Stimulated activated CD8-positive, alpha-beta memory T cell treated with anti-CD3 and anti-CD28 coated beads, Interleukin-2, amount 100 ng/mL, for 48 hours (primary cell): ENCODE measurements around the gene POLD2.

Experiments used
- DNase-seq, 2 donors: peaks; one replicate each; pipeline ENCODE4 v3.0.0-alpha.2; 2020; ENCODE audit warnings: low read depth in 2 of 2

POLD2 gene

DNA sequence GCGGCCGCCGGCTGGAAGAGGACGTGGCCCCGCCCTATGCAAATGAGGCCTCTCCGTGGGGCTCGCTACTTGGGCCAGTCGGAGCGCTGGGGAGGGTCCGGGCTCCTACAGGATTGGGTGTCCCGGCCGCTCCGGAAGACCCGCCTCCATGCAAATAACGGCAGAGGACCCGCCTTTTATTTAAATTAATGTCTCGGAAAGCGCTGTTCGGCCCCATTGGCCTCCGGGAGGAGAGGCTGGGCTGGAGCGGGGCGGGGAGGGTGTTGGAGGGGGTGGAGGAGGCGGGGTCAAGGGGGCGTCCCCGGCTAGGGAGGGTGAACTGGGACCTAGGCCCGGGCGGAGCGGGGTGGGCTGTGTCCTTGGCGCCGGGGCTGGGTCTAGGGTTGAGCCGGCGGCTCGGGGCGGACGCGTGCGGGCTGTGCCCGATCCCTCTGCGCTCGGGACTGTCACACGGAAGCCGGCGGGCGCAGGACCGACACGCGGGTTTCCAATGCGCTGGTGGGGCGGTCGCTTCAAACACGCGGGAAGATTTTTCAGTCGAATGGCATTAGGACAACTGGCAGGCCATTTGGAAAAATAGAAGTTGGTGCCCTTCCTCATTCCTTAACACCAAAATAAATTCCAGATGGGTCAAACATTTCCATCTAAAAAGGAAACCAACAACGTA is 40.7 kb downstream of the POLD2 start:
- DNase-seq: peak; percentile 95 to 97

- no peak for DNase-seq
These were observed 42.0 kb downstream of the POLD2 start for GRCh38 chr7:44081266-44081748.

DNA sequence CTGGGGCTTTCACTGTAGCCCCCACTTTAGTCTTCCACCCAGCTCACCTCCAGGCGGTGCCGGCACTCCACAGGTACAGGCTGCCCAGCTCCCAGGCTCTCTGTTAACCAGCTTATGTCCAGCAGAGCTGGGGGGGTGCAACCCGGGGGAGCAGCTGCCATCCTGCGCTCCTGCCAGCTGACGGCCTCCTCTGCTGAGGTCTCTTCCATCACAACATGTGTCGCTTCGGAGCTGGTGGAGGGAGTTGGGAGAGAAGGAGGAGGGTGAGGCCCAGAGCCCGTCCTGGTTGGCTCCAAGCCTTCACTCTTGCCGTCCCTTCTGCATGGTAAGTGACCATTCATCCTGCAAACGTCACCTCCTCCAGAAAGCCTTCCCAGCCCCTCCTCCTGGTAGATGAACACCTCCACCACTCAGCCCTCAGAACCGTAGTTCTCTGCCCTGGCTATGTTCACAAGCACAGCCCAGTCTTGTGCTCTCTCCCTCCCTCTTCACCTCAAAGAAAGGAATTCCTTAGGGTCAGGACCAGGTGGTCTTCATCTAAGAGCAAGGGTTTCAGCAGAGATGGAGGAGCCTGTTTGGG is 42.6 kb downstream of the POLD2 start:
- no peak for DNase-seq

DNA sequence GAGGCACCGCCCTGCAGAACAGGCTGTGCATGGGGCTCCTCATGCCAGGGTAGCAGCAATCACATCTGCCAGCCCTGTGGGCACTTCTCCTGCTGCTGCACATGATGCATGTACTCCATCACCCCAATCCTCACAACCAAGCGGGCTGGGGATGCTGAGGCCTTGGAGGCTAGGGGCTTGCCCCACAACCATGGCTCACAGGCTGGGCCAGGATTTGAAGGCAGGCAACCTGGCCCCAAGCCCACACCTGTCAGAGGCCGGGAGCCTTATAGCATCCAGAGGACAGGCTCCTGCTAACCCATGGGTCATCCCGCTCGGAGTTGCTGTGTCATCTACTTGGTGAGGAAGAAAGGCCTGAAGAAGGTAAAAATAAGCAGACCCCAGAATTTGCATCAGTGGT is 43.2 kb downstream of the POLD2 start:
- DNase-seq: no peak

GRCh38 chr7:44079331-44080021 is 43.9 kb downstream of the POLD2 start:
- DNase-seq: no peak

GRCh38 chr7:44078521-44078920 is 44.8 kb downstream of the POLD2 start:
- DNase-seq: no peak

DNA sequence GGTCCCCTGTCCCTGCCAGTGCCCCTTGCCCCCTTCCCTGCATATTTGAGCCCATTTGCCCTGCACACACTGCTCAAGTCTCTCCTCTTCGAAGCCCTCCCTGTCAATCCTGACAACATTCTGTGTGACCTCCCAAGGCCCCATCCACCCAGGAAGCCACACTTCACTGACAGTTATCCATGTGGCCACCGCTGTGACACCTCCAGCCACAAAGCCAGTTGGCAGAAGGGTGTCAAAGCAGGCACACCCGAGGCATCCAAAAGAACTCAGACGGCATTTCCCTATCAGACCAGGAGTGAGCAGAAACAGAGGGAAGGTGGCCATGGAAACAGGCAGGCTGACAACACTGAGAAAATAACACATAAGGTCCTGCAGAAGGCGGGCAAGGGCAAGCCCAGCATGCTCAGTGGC is 45.7 kb downstream of the POLD2 start:
- no peak for DNase-seq

- DNase-seq: no peak
These were observed 46.3 kb downstream of the POLD2 start for GRCh38 chr7:44077061-44077460.

DNA sequence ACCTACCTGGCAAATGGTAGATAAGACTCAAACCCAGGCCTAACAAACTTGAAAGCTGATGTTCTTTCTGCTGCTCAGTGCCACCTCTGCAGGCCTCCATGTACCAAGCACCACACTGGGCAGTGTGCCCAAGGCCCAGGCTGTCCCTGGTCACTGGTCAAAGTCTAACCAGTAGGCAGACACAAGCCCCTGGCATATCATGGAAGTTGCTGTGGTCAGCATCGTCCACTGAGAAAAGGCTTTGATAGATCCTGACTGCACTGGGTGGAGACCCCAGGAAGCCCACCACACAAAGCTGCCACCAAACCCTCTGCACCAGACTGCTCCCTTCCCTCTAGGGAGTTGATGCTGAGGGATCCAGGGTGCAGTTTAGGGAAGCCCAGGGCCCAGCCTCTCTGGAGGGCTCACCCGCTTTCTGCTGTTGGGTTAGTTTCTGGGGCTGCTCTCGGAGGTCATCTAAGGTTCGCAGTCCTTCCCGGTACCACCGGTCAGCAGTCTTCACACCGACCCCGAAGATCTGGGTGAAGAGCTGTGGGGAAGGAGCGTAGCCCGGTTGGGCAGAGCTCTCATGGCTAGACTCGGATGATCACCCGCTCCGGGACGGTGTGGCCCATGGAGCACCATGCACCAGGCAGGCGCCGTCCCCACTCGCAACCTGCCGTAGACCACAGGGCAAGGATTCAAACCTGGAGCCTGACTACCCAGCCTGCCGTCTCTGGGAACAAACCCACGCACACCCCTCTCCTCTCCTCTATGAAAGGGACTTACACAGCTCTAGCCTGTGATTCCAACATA is 47.0 kb downstream of the POLD2 start:
- no peak for DNase-seq

DNA sequence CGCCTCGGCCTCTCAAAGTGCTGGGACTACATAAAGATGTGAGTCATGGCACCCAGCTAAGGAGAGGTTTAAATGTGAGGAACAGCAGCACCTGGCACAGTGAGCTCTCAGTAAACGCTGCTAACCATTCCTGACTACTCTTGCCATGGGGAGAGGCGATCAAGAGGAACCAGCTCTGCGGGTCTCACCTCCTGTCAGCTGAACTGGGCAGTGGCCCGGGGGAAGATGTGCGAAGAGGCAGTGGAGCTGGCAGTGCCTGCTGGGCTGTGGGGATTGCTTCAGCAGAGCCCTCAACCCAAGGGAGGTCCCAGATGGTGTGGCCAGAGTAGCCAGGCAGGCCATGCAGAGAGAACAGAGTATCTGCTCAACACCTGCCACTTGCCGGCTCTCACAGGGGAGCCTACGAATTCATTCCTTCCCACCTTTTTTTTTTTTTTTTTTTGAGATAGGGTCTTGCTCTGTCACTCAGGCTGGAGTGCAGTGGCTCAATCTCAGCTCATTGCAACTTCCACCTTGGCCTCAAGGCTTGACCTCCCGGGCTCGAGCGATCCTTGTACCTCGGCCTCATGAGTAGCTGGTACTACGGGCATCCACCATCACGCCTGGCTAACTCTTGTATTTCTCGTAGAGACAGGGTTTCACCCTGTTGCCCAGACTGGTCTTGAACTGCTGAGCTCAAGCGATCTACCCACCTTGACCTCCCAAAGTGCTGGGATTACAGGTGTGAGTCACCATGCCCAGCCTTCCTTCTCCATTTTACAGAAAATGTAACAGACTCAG is 47.9 kb downstream of the POLD2 start:
- DNase-seq: no peak

DNA sequence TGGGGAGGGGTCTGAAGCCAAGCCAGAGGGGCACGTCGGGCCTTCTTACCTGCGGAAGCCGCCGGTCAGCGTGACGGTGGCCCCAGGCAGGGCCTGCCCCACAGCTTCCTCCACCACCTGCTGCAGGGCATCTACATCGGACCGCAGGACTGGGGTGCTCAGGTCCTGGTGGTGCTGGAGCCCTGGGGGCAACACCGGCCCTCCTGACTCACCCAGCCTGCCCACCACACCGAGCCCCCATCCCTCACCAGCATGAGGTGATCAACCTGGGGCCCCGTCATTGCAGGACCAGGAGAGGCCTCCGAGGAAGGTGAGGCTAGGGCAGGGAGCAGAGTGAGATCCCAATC is 49.0 kb downstream of the POLD2 start:
- DNase-seq: no peak

- peak; percentile 52 to 57 for DNase-seq
These were observed 49.5 kb downstream of the POLD2 start for GRCh38 chr7:44073664-44074348.

DNA sequence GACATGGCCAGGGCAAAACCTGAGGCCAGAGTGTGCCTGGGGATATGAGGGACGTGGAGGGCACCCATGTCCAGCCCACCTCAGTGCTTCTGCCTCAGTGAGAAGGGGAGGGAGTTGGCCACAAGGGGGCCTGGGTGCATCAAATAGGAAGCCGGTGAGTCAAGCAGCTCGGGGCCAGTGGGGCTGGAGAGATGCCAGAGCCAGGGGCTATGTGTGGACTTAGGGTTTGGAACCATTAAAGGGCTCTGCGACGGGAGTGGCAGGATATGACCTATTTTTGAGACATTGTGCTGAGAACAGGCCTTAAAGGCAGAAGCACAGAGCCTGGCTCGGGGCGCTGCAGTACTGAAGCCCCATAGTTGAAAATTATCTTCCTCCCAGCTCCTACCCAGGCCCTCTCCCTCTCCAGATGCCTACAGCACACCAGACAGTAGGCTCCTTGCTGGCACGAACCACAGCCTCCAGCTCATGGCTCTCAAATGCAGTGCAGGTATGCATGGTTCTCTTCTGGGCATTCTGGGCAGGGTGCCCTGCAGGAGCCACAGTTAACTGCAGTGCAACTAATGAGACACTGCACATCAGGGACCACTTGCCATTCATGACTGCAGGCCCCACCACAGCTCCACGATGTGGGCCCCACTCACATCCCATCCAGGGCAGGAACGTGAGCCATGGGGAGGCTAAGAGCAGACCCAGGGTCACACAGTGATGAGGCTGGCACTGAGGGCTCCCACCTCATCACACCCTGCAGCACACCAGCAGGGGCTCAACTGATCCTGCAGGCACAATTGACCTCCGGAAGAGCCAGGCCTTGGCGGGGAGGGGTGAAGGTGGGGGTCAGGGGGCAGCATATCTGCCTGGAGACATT is 50.8 kb downstream of the POLD2 start:
- DNase-seq: peak in 1 of 2 donors; percentile 34

DNA sequence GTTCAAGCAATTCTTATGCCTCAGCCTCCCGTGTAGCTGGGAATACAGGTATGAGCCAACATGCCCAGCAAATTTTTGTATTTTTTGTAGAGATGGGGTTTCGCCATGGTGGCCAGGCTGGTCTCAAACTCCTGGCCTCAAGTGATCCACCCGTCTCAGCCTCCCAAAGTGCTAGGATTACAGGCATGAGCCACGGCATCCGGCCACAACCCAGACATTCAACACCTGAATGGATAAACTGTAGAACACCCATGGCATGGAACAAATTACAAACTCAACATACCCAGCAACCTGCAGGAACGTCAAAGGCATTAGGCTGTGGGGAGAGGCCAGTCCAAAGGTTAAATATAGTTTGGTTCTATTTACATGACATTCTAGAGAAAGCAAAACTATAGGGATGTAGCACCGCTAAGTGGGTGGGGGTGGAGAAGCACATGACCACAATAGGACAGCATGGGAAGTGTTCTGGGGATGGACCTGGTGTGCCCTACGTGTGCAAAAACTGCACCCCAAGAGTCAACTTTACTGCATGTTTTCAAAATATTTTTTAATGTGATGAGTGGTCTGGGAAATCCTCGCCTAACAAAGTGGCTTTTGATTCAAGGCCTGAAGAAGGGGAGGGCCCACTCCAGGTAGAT is 51.5 kb downstream of the POLD2 start:
- no peak for DNase-seq

DNA sequence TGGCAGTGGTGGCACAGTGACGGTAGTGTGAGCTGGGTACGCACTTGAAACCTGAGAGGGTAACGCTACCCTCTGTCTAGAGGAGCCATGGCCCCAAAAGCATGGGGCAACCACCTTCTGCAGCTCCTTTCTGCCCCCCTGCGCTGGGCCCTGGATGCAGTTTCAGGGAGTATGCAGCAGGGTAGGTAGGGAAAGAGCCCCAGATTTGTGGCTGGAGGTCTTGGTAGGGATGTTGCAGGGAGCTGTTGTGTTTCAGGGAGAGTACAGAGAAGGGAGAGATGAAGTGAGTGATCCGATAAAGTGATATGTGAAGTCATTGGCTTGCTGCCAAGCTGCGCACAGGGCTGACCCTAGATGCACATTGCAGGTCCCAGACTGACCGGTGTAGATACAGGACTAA is 55.3 kb downstream of the POLD2 start:
- DNase-seq: no peak

DNA sequence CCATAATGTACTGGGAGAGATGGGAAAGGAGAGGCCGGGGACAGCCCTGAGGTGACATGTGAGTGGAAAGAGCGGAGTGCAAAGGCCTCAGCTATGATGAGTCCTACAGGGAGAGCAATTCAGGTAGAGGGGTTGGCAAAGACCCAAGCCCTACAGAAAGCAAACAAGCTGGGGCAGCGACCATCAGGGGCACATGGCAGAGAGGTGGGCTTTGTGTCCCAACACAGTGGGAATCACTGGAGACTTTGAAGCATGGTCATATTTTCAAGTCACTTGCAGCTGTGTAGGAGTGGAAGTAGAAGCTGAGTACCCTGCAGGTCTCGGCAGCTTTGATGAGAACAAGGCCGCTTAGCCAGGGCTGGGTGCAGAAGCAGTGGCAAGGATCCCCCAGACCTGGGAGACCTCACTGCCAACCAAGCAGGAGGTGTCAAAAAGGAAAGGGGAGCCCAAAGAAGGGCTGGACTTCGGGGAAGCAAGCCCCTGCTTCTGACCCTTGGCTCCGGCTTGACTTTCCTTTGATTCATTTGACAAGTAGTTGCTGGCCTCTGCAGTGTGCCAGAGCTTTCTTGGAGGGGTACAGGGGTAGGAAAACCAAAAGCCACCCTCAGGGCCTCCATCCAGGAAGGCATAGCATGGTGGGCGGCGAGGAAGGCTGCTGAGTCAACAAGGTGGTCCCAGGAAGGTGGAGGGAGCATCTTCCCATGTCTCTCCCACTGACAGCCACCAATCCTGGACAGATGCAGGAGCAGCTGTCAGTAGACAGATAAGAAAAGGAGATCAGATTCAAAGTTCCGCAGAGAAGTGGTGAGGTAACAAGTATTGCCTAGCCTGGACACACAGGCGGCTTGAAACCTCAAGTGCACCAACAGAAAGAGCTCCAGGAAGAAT is 56.0 kb downstream of the POLD2 start:
- no peak for DNase-seq

DNA sequence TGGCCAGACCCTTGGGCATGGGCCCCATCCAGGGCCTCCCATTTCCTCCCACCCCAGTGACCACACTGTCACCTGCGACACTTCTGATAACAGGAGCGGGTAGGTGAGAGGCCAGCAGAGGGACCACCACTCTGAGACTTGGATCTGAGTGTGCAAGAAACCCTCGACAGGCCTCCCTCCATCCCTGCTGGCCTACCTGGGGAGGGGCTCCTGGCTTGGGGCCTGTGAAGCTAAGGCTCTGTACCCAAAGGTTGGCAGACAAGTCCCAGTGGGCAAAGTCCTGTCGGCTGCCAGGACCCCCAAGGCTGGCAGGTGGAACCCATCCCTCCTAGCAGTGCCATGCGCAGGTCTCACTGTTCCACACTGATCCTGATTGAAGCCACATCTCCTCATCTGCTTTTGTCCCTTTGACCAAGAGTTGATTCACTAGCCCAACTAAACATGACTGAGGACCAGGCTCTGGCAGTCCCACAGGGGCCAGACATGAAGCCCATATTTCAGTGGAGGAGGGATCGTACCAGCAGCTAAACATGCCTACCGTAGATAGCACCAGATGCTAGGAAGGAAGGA is 56.8 kb downstream of the POLD2 start:
- DNase-seq: no peak

DNA sequence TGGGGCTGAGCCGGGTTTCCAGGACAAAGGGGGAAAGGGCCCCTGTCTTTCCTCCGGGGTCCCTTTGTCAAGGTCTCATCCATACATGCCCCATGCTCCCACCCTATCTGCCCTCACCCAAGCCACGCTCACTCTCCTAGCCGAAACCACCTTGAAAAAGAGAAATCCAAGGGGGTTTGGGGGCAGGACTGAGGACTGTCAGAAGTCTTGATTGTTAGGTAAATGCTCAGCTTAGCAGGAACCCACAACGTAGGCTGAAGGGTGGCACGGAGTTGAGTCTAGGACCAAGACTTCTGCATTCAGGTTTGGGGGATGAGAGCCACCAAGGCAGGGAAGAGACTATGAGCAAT is 57.3 kb downstream of the POLD2 start:
- DNase-seq: no peak
